Heart left ventricle (tissue), 16 donors: ENCODE measurements around the gene TP53AIP1. TPM values are rescaled to one million over a fixed set of nuclear protein-coding genes. Genes with fewer than 3 reads are reported as not detected.
A peak's percentile ranks its signal among the peaks of the same experiment; 100 is the strongest.

Experiments used
- ATAC-seq, 4 donors: fragments of 200-7000 bp; cut with Tn5 transposase; one replicate each; pipeline ENCODE4 v1.9.1; 2020 to 2022; ENCODE audit warnings: moderate library complexity in 4 of 4, mild to moderate bottlenecking in 3 of 4, moderate number of reproducible peaks in 1 of 4
- DNase-seq, 5 donors: peaks; one replicate each; pipeline ENCODE4 v3.0.0-alpha.2; 2020
- H3K27ac ChIP-seq, 12 donors: fragments of 200-600 bp; sonication (generic) in 4 of 12; one replicate each; pipeline versions ENCODE4 v1.5.0 to v1.8.0; 2016 to 2022; ENCODE audit warnings: mild to moderate bottlenecking in 2 of 12
- H3K27me3 ChIP-seq, 9 donors: fragments of 200-600 bp; sonication (generic) in 2 of 9; one replicate each; pipeline versions ENCODE4 v1.5.1 to v1.8.0; 2016 to 2022; ENCODE audit warnings: mild to moderate bottlenecking in 3 of 9
- H3K36me3 ChIP-seq, 9 donors: fragments of 200-600 bp; sonication (generic) in 2 of 9; one replicate each; pipeline versions ENCODE4 v1.5.0 to v1.8.0; 2018 to 2022; ENCODE audit warnings: mild to moderate bottlenecking in 2 of 9
- H3K4me1 ChIP-seq, 12 donors: fragments of 200-600 bp; sonication (generic) in 4 of 12; one replicate each; pipeline versions ENCODE4 v1.5.0 to v1.8.0; 2016 to 2022; ENCODE audit warnings: mild to moderate bottlenecking in 3 of 12
- H3K4me3 ChIP-seq, 12 donors: fragments of 200-600 bp; sonication (generic) in 4 of 12; one replicate each; pipeline versions ENCODE4 v1.5.0 to v1.8.0; 2017 to 2022; ENCODE audit warnings: mild to moderate bottlenecking in 9 of 12, moderate library complexity in 4 of 12
- H3K9me3 ChIP-seq, 12 donors: fragments of 200-600 bp; sonication (generic) in 4 of 12; one replicate each; pipeline versions ENCODE4 v1.5.0 to v1.8.0; 2016 to 2022; ENCODE audit warnings: mild to moderate bottlenecking in 1 of 12
- POLR2A ChIP-seq, 2 donors: fragments of 450-650 bp; IDR thresholded peaks; one replicate each; pipeline ENCODE4 v1.6.1; 2017; ENCODE audit warnings: antibody characterized with exemption in 2 of 2, mild to moderate bottlenecking in 2 of 2, moderate library complexity in 2 of 2
- WGBS, 4 donors: extraction: QIAGEN DNeasy Blood & Tissue Kit in 2 of 4; methylation state at CpG; one replicate each; pipeline versions ENCODE4 v1.1.5 to v1.1.7; 2013 to 2018; 5-methylcytosine and 5-hydroxymethylcytosine counted together
- intact Hi-C, 10 donors: fragments of 100-400 bp; cut with DNase I; formaldehyde crosslinking; loops; one replicate each; pipeline versions ENCODE4 v1.11.1 to v1.14.2; 2022
- polyA plus RNA-seq, 2 donors: library from polyadenylated mRNA; stranded (reverse); fragments of 200-250 nt; gene quantifications; one replicate each; pipeline ENCODE4 v1.2.3, GENCODE V29; 2013
- total RNA-seq, 9 donors: library from RNA; depleted of rRNA in 2 of 9; stranded (reverse); fragments of >200 nt in 2 of 9; fragmentation: NEBNext Ultra II Directional in 3 of 9; extraction: Animal tissue kit (Norgen Biotek cat#: 25700) in 3 of 9; gene quantifications; one replicate each; pipeline versions ENCODE4 v1.1.0 to v1.2.4, GENCODE V29; 2016 to 2023
- TF ChIP-seq, protein P1 (sequence below), 12 donors: fragments of 200-600 bp; sonication (generic) in 4 of 12; IDR thresholded peaks; one replicate each; pipeline versions ENCODE4 v1.5.0 to v1.8.0; 2018 to 2022; ENCODE audit warnings: antibody characterized with exemption in 12 of 12, mild to moderate bottlenecking in 5 of 12
- donor health status: ischemic (EF 13 %, LVEDD 7.1; RV severe dilation, severe dysfunction).
- donor health status: healthy with polysubstance abuse.
- donor health status: DM: no; HTN: yes; CAD: no.
- donor health status: DM: no; HTN: no; CAD: no.
- donor health status: ischemic (EF 25% LVEDD 6.9; RV normal size, moderate dysfunction).
- donor health status: ischemic (EF 25% LVEDD 5.7; RV mildly dilated, moderate dysfunction).
- donor health status: healthy.
- donor health status: DM: yes; HTN: yes; CAD: no.
- donor health status: ischemic (EF 35%, LVEDD 5.7; RV mildly dilated, moderate dysfunction).
- donor health status: nonischemic (EF 11% LVEDD 7.7; RV severe dilation, severe dysfunction).
- donor health status: DM: yes; HTN: yes; CAD: no.
- donor health status: PGD.
- donor health status: ischemic (EF 29% LVEDD 5.4; RV normal size, mild dysfunction).
- donor health status: nonischemic (EF 23%, LVEDD 6.1; RV moderate dilation, normal function).

The TP53AIP1 gene
- total and polyA plus RNA-seq, 11 donors: 0.01 TPM; not detected in 10

GRCh38 chr11:128981254-128981653, 38.6 kb upstream of the TP53AIP1 start:
- intact Hi-C loops: no loop called here

GRCh38 chr11:128970598-128971190, 28.0 kb upstream of the TP53AIP1 start:
- Histone ChIP-seq H3K36me3 (peaks cover 0 to 64% (median 49%) of the 10 kb centered on the region in 9 donors), H3K27me3 (no peaks in the 10 kb centered on the region), H3K4me1 (peaks cover 0 to under 1% (median 0%) of the 10 kb centered on the region in 12 donors), H3K4me3 (no peak overlapping the region), H3K27ac (no peak overlapping the region), H3K9me3 (no peaks in the 10 kb centered on the region)
- intact Hi-C loops: no loop called here
- ATAC-seq: no peak
- DNase-seq: no peak
- 91 to 97% (median 96%) methylated on average over 10 to 13 of the region's 13 CpGs for WGBS, 4 donors
- TF ChIP-seq POLR2A (IDR thresholded peaks at IDR 0.05): no peak
- TF ChIP-seq, protein P1, sequence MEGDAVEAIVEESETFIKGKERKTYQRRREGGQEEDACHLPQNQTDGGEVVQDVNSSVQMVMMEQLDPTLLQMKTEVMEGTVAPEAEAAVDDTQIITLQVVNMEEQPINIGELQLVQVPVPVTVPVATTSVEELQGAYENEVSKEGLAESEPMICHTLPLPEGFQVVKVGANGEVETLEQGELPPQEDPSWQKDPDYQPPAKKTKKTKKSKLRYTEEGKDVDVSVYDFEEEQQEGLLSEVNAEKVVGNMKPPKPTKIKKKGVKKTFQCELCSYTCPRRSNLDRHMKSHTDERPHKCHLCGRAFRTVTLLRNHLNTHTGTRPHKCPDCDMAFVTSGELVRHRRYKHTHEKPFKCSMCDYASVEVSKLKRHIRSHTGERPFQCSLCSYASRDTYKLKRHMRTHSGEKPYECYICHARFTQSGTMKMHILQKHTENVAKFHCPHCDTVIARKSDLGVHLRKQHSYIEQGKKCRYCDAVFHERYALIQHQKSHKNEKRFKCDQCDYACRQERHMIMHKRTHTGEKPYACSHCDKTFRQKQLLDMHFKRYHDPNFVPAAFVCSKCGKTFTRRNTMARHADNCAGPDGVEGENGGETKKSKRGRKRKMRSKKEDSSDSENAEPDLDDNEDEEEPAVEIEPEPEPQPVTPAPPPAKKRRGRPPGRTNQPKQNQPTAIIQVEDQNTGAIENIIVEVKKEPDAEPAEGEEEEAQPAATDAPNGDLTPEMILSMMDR (IDR thresholded peaks at IDR 0.05): no peak

More at GRCh38 chr11:128981254-128981653, 38.6 kb upstream of the TP53AIP1 start:
- Histone ChIP-seq H3K4me1 (no peaks in the 10 kb centered on the region), H3K4me3 (no peak overlapping the region), H3K9me3 (no peaks in the 10 kb centered on the region), H3K36me3 (peaks cover 0 to 76% (median 20%) of the 10 kb centered on the region in 9 donors), H3K27ac (no peak overlapping the region), H3K27me3 (no peaks in the 10 kb centered on the region)
- ATAC-seq (no peak), DNase-seq (no peak)
- TF ChIP-seq POLR2A (IDR thresholded peaks at IDR 0.05): no peak
- TF ChIP-seq, protein P1 (IDR thresholded peaks at IDR 0.05): no peak
- 74 to 88% (median 82%) methylated on average over 7 of the region's 7 CpGs for WGBS, 4 donors

GRCh38 chr11:128968916-128969315, 26.2 kb upstream of the TP53AIP1 start:
- peaks cover 0 to 50% (median 36%) of the 10 kb centered on the region in 9 donors for H3K36me3 ChIP-seq
- peaks cover 0 to 11% (median 0%) of the 10 kb centered on the region in 12 donors for H3K4me1 ChIP-seq
- intact Hi-C loops: no loop called here
- DNase-seq: no peak
- no peak overlapping the region for H3K4me3 ChIP-seq
- ATAC-seq: peak in 1 of 4 donors; percentile 25
- H3K9me3 ChIP-seq: no peaks in the 10 kb centered on the region
- no peak overlapping the region for H3K27ac ChIP-seq
- WGBS, 4 donors: 94 to 96% (median 95%) methylated on average over 8 to 9 of the region's 9 CpGs
- TF ChIP-seq, protein P1 (IDR thresholded peaks at IDR 0.05): no peak
- TF ChIP-seq POLR2A (IDR thresholded peaks at IDR 0.05): no peak
- no peaks in the 10 kb centered on the region for H3K27me3 ChIP-seq

- DNase-seq: no peak
- no peak for TF ChIP-seq POLR2A (IDR thresholded peaks at IDR 0.05)
- TF ChIP-seq, protein P1 (IDR thresholded peaks at IDR 0.05): no peak
- H3K27ac ChIP-seq: no peak overlapping the region
- H3K36me3 ChIP-seq: peaks cover 0 to 37% (median 24%) of the 10 kb centered on the region in 9 donors
- H3K4me3 ChIP-seq: no peak overlapping the region
- WGBS, 4 donors: 64 to 79% (median 72%) methylated on average over 6 of the region's 6 CpGs
- H3K27me3 ChIP-seq: no peaks in the 10 kb centered on the region
- H3K4me1 ChIP-seq: peaks cover 0 to 13% (median 0%) of the 10 kb centered on the region in 12 donors
- no peaks in the 10 kb centered on the region for H3K9me3 ChIP-seq
- intact Hi-C loops: no loop called here
- peak in 1 of 4 donors; percentile 71 for ATAC-seq
These were observed 24.9 kb upstream of the TP53AIP1 start for GRCh38 chr11:128967578-128967977.
